GM12891 (cell line): ENCODE measurements around the gene CAPZA1.

Source experiments
- POLR2A ChIP-seq: IDR thresholded peaks from 2 replicates; pipeline ENCODE4 v1.6.1; 2011; ENCODE audit warnings: low read depth, low read length, control low read depth
- POLR2AphosphoS5 ChIP-seq: IDR thresholded peaks from 2 replicates; pipeline ENCODE4 v1.6.1; 2011; ENCODE audit warnings: low read depth, low read length, control low read depth

- TF ChIP-seq POLR2AphosphoS5 (no peak), POLR2A (no peak)
These were observed 36.3 kb upstream of the CAPZA1 start for GRCh38 chr1:112583366-112583765.
